Measurements from ENCODE around the gene STMND1.

DNA sequence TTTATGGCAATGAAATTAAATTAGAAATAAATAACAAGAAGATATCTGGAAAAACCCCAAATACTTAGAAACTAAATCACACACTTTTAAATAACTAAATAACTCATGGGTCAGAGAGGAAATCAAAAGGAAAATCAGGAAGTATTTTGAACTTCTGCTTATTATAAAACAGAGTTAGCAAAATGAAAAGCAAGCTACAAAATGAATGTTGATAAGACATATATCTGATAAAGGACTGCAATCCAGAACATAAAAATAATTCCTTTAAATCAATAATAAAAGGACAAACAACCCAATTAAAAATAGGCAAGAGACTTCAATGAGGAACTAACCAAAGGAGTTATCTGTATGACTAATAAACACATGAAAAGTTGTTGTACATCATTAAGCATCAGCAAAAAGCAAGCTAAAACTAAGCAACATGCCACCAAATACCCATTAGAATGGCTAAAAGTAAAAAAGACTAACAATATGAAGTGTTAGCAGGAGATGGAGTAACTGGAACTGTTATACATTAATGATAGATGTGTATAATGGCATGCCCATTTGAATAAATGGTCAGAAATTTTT, 38.9 kb upstream of the STMND1 start:
- TF ChIP-seq, protein P1, sequence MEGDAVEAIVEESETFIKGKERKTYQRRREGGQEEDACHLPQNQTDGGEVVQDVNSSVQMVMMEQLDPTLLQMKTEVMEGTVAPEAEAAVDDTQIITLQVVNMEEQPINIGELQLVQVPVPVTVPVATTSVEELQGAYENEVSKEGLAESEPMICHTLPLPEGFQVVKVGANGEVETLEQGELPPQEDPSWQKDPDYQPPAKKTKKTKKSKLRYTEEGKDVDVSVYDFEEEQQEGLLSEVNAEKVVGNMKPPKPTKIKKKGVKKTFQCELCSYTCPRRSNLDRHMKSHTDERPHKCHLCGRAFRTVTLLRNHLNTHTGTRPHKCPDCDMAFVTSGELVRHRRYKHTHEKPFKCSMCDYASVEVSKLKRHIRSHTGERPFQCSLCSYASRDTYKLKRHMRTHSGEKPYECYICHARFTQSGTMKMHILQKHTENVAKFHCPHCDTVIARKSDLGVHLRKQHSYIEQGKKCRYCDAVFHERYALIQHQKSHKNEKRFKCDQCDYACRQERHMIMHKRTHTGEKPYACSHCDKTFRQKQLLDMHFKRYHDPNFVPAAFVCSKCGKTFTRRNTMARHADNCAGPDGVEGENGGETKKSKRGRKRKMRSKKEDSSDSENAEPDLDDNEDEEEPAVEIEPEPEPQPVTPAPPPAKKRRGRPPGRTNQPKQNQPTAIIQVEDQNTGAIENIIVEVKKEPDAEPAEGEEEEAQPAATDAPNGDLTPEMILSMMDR (IDR thresholded peaks at IDR 0.05): no peak
- TF ChIP-seq POLR2A (IDR thresholded peaks at IDR 0.05): no peak
